RWPE2 (cell line): ENCODE results near the gene EIF5AL1.
"Not testable (repeated sequence)": the region's sequence is repeated elsewhere in the genome, so short reads cannot be mapped to it uniquely, and the experiment has no call there.

Experiments used
- ATAC-seq: fragments of 200-7000 bp; cut with Tn5 transposase; 3 replicates; pipeline ENCODE4 v1.9.1; 2021; ENCODE audit warnings: low read depth
- DNase-seq: peaks from one replicate; pipeline ENCODE4 v3.0.0-alpha.2; 2020; ENCODE audit warnings: low spot score
- H3K27ac ChIP-seq: fragments of 450-650 bp; 2 replicates; pipeline ENCODE4 v1.5.1; 2017; ENCODE audit warnings: mild to moderate bottlenecking; ENCODE audit not compliant: poor library complexity, severe bottlenecking
- H3K27me3 ChIP-seq: fragments of 250-450 bp; sonication (Bioruptor Pico); 2 replicates; pipeline ENCODE4 v1.5.1; 2021; ENCODE audit warnings: mild to moderate bottlenecking, moderate library complexity; ENCODE audit not compliant: insufficient read depth, poor library complexity, severe bottlenecking
- H3K36me3 ChIP-seq: fragments of 250-450 bp; sonication (Bioruptor Pico); 2 replicates; pipeline ENCODE4 v1.5.1; 2020; ENCODE audit warnings: low read depth, mild to moderate bottlenecking, moderate library complexity
- H3K4me1 ChIP-seq: fragments of 250-450 bp; sonication (Bioruptor Pico); 2 replicates; pipeline ENCODE4 v1.5.1; 2021; ENCODE audit warnings: mild to moderate bottlenecking, moderate library complexity; ENCODE audit not compliant: insufficient read depth, poor library complexity, severe bottlenecking
- H3K4me3 ChIP-seq: fragments of 250-450 bp; sonication (Bioruptor Pico); 2 replicates; pipeline ENCODE4 v1.5.1; 2021; ENCODE audit warnings: mild to moderate bottlenecking, moderate library complexity; ENCODE audit not compliant: severe bottlenecking
- H3K9me3 ChIP-seq: fragments of 250-450 bp; sonication (Bioruptor Pico); 2 replicates; pipeline ENCODE4 v1.5.1; 2021; ENCODE audit warnings: mild to moderate bottlenecking, moderate library complexity; ENCODE audit not compliant: severe bottlenecking
- TF ChIP-seq, protein P1 (sequence below): fragments of 450-650 bp; IDR thresholded peaks from one replicate; pipeline ENCODE4 v1.5.1; 2017; ENCODE audit warnings: mild to moderate bottlenecking, moderate library complexity; ENCODE audit not compliant: poor library complexity, severe bottlenecking

EIF5AL1 gene

DNA sequence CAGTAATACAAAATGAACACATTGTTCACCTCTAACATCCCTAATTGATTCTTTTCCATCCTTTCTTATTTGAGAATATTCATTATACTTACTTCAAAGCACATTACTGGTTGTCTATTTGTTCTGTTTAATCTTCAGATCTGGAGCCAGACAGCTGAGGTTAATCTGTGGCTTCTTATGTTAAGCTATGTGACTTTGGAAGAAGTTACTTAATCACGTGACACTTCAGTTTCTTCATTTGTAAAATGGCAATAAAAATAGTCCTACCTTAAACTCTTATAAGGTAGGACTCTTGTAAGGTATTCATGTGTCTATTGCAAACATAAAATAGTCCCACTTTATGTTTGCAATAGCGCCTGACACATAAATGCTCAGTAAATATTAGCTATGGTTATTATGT lies 34.8 kb downstream of the EIF5AL1 start:
- H3K27ac ChIP-seq, H3K36me3 ChIP-seq, H3K4me1 ChIP-seq, H3K9me3 ChIP-seq, H3K4me3 ChIP-seq, ATAC-seq, DNase-seq, H3K27me3 ChIP-seq: not testable (repeated sequence)

- DNase-seq (no peak), ATAC-seq (no peak)
- no peaks in the 10 kb centered on the region for H3K36me3 ChIP-seq
- no peaks in the 10 kb centered on the region for H3K4me1 ChIP-seq
- no peak overlapping the region for H3K4me3 ChIP-seq
- H3K27ac ChIP-seq = no peak overlapping the region
- no peaks in the 10 kb centered on the region for H3K27me3 ChIP-seq
- TF ChIP-seq, protein P1, sequence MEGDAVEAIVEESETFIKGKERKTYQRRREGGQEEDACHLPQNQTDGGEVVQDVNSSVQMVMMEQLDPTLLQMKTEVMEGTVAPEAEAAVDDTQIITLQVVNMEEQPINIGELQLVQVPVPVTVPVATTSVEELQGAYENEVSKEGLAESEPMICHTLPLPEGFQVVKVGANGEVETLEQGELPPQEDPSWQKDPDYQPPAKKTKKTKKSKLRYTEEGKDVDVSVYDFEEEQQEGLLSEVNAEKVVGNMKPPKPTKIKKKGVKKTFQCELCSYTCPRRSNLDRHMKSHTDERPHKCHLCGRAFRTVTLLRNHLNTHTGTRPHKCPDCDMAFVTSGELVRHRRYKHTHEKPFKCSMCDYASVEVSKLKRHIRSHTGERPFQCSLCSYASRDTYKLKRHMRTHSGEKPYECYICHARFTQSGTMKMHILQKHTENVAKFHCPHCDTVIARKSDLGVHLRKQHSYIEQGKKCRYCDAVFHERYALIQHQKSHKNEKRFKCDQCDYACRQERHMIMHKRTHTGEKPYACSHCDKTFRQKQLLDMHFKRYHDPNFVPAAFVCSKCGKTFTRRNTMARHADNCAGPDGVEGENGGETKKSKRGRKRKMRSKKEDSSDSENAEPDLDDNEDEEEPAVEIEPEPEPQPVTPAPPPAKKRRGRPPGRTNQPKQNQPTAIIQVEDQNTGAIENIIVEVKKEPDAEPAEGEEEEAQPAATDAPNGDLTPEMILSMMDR = no peak
- H3K9me3 ChIP-seq = no peaks in the 10 kb centered on the region
Observed at GRCh38 chr10:79547973-79548372, 35.6 kb downstream of the EIF5AL1 start.

GRCh38 chr10:79552143-79552542 lies 39.8 kb downstream of the EIF5AL1 start:
- H3K9me3 ChIP-seq = no peaks in the 10 kb centered on the region
- ATAC-seq (no peak), DNase-seq (no peak)
- no peaks in the 10 kb centered on the region for H3K4me1 ChIP-seq
- H3K27me3 ChIP-seq = no peaks in the 10 kb centered on the region
- no peaks in the 10 kb centered on the region for H3K36me3 ChIP-seq
- H3K27ac ChIP-seq = no peak overlapping the region
- TF ChIP-seq, protein P1 = no peak
- no peak overlapping the region for H3K4me3 ChIP-seq

DNA sequence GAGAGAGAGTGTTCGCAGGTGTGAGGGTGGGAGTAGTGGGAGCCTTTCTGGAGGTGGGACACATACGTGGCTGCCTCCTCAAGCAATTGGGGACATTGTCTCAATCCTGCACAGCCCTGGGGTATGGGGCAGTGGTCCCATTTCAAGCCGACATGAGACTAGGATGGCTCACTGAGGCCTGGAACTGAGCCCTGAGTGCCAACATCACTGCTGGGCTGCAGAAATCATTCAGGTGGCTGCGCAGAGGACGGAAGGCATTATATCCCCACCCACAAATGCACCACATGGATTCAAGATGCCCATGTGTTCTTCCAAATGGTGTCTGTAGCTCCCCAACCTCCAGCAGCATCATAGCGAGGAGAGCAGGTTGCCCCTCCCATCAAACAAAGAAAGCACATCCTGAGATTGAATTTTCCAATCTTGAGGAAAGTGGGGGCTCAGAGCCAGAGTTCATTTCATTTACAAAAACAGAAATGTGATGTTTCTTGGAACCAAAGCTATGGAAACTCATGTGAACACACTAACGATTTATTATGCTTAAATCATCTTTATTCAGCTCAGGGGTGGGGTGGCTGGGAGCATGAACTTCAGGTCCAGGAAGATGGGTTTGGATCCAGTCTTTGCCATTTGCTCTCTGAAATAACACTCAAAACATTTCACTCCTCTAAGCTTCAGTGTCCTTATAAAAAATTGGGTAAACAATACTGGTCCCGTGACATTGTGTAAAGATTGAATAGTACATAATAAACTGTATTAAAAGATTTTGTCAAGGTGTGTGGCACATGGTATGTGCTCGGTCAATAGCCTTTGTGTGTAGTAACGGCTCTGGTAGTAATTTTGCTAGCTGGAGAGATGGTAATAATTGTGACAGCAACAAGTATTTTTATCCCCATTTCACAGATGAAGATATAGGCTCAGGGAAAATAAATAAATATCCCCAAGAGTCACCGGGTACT lies 43.3 kb downstream of the EIF5AL1 start:
- Histone ChIP-seq H3K27me3 (no peaks in the 10 kb centered on the region), H3K4me1 (no peaks in the 10 kb centered on the region), H3K27ac (no peak overlapping the region), H3K4me3 (no peak overlapping the region), H3K36me3 (no peaks in the 10 kb centered on the region), H3K9me3 (no peaks in the 10 kb centered on the region)
- DNase-seq (no peak), ATAC-seq (no peak)
- TF ChIP-seq, protein P1 = no peak

DNA sequence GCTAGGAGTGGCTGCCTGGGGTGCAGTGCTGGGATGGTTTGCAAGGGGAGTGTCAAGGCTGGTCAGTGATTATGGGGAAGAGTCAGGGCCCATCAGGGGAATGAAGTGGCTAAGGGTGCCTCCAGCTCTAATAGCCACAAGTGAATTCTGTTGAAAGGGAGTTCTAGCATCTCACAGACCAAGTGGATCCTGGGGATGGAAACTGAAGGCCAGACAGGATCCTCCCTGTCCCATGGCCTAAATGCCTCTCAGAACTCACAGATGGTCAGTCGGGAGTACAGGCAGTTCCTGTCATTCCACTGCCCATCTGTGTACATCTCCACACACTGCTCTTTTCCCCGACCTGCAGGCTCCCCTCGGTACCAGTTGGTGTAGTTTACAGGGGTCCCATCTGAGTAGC lies 44.6 kb downstream of the EIF5AL1 start:
- not testable (repeated sequence) for H3K4me1 ChIP-seq, H3K27me3 ChIP-seq, H3K36me3 ChIP-seq, H3K4me3 ChIP-seq, ATAC-seq, H3K27ac ChIP-seq, H3K9me3 ChIP-seq, DNase-seq

GRCh38 chr10:79559726-79560125 lies 47.4 kb downstream of the EIF5AL1 start:
- H3K9me3 ChIP-seq = no peaks in the 10 kb centered on the region
- no peak overlapping the region for H3K27ac ChIP-seq
- DNase-seq = no peak
- peak; percentile 56; the same call in 2 of the 3 replicates for ATAC-seq
- H3K27me3 ChIP-seq = no peaks in the 10 kb centered on the region
- no peak overlapping the region for H3K4me3 ChIP-seq
- H3K4me1 ChIP-seq = no peaks in the 10 kb centered on the region
- no peaks in the 10 kb centered on the region for H3K36me3 ChIP-seq
- TF ChIP-seq, protein P1 = no peak
